HG02852 (cell line): ENCODE results near the gene KRTAP2-3.
"Not testable (repeated sequence)": the region's sequence is repeated elsewhere in the genome, so short reads cannot be mapped to it uniquely, and the experiment has no call there.

ENCODE experiments used
- ATAC-seq: cut with Tn5 transposase; IDR thresholded peaks from one replicate; pipeline ENCODE4 v1.9.1; 2021; ENCODE audit warnings: mild to moderate bottlenecking, moderate library complexity; ENCODE audit not compliant: unreplicated experiment

The KRTAP2-3 gene

GRCh38 chr17:41069031-41069430 lies 9.1 kb upstream of the KRTAP2-3 start:
- ATAC-seq = no peak

GRCh38 chr17:41067281-41067680 lies 7.4 kb upstream of the KRTAP2-3 start:
- ATAC-seq = no peak

- no peak for ATAC-seq
Observed at GRCh38 chr17:41065829-41066624, 6.1 kb upstream of the KRTAP2-3 start, which contains the start of gene KRTAP2-4. Gene KRTAP2-4, minus strand, starts transcription at chr17:41065879. Its CDS starts 34 bp downstream, at chr17:41065845.

- ATAC-seq = not testable (repeated sequence)
Observed at GRCh38 chr17:41065016-41065689, 5.2 kb upstream of the KRTAP2-3 start.

DNA sequence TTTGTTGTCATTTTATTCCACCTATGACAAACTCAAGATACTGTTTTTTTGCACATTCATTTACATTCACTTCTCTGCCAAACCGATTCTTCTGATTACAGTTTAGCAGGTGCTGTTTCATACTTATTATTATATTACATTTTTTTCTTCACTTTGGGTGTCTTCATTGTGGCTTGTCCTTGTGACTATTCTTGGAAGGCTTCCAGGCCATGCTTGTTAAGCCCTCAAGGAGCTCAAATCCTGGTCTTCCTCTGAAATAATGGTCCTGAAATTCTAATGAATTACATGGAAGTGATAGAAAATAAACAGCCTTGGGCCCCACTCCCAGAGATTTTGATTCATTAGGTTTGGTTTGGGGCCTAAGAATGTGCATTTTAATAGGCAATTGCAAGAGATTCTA lies 4.4 kb upstream of the KRTAP2-3 start:
- no peak for ATAC-seq

DNA sequence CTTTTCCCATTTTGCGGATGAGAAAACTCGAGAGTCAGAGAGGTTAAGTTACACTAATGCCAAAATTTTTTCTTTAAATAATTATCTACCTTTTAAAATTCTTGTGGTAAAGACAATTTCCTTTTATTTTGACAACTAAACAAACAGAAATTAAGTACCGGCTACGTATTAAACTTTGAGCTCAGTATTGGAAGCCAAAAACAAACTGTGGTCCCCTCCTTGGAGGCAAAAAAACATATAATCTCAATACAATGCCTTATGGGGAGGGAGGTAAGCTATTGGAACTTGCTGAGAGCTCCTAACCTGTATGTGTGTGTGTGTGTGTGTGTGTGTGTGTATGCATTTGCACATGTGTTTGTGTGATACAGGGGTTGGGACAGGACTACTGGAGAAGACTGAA lies 3.5 kb upstream of the KRTAP2-3 start:
- no peak for ATAC-seq

- no peak for ATAC-seq
Observed at GRCh38 chr17:41061964-41062363, 2.0 kb upstream of the KRTAP2-3 start.

- ATAC-seq = not testable (repeated sequence)
Observed at GRCh38 chr17:41059276-41060051, 450 bp downstream of the KRTAP2-3 start.

GRCh38 chr17:41058741-41059140 lies 1.2 kb downstream of the KRTAP2-3 start:
- ATAC-seq = no peak

DNA sequence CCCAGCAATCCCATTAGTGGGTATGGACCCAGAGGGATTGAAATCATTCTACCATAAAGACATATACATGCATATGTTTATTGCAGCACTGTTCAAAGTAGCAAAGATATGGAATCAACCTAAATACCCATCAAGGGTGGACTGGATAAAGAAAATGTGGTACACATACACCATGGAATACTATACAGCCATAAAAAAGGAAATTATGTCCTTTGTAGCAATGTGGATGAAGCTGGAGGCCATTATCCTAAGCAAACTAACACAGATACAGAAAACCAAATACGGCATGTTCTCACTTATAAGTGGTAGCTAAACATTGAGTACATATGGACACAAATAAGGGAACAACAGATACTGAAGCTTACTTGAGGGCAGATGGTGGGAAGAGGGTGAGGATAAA lies 2.4 kb downstream of the KRTAP2-3 start:
- no peak for ATAC-seq

GRCh38 chr17:41055130-41055529 lies 4.8 kb downstream of the KRTAP2-3 start, which contains the start of gene KRTAP2-2:
Gene KRTAP2-2, minus strand, starts transcription at chr17:41055230. Its CDS starts 19 bp downstream, at chr17:41055211.
- ATAC-seq = not testable (repeated sequence)

GRCh38 chr17:41054556-41054955 lies 5.4 kb downstream of the KRTAP2-3 start:
- not testable (repeated sequence) for ATAC-seq

DNA sequence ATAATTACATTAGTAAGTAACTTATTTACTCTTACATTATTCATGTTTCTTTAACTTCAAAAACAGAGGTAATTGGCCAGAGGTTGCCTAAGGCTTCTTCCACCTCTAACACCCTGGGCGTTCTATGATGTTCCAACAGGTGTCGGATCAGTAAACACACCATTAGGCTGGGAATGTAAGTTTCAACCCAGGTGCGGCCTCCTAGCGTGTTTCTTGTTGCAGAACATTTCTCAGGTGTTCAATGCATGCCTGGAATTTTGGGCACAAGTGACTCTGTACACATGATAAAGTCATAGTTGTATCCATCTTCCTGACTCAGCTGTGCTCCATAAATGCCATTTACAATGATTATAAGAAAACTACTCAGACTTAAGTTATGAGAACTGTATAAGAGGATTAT lies 5.9 kb downstream of the KRTAP2-3 start:
- no peak for ATAC-seq

DNA sequence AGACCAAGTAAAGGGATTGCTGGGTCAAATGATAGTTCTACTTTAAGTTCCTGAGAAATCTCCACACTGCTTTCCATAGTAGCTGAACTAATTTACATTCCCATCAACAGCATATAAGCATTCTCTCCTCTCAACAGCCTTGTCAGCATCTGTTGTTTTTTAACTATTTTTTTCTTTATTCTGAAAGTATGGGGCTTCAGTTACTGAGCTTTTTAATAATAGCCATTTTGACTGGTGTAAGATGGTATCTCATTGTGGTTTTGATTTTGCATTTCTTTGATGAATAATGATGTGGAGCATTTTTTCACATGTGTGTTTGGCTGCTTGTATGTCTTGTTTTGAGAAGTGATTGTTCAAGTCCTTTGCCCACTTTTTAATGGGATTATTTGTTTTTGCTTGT lies 7.3 kb downstream of the KRTAP2-3 start:
- no peak for ATAC-seq

- ATAC-seq = no peak
Observed at GRCh38 chr17:41049110-41049509, 10.8 kb downstream of the KRTAP2-3 start.

- no peak for ATAC-seq
Observed at GRCh38 chr17:41048441-41048840, 11.5 kb downstream of the KRTAP2-3 start.

DNA sequence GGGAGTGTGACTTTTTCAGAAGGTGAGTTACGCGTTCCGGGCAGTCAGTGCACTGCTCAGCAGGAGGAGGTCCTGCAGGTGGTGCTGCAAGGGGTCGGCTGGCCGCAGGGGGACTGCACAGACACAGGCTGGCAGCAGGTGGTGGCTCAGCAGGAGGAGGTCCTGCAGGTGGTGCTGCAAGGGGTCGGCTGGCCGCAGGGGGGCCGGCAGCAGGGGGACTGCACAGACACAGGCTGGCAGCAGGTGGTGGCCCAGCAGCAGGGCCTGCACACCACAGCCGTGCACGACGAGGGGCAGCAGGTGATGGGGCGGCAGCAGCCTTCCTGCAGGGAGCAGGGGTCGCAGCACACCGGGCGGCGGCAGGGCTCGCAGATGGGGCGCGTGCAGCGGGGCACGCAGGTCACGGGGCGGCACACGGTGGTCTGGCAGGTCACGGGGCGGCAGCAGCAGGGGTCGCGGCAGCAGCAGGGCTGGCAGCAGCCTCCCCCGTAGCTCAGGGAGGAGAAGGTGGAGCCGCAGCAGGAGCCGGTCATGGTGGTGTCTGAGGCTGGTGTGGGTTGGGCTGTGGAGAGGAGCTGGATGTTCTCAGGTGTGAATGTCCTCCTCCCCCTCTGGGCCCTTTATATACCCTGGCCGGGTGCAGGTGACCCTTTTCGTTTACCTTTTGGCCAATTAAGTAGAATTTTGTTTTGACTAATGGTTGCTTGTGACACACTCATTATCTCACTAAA lies 13.0 kb downstream of the KRTAP2-3 start, which contains the start of gene KRTAP2-1:
Gene KRTAP2-1, minus strand, starts transcription at position 582 of the 731 bp plus-strand sequence. Its CDS starts 49 bp downstream, at position 533.
- not testable (repeated sequence) for ATAC-seq

DNA sequence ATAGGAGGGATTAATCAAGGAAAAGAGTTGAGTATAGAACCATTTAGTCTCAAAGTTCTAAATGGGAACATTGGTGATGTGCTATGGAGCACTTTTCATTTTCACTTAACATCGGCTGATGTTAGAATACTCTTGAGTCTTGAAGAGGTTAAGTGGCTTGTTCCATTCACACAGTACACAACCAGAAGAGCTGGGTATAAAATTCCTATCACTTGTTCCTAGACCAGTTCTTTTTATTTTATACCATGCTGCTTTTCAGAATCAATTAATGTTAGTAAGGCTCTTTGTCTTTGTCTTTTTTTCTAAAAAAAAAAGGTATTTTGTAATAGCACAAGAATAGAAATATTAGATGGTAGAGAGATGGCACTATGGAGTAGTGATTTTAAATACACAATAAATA lies 17.0 kb downstream of the KRTAP2-3 start:
- ATAC-seq = no peak

DNA sequence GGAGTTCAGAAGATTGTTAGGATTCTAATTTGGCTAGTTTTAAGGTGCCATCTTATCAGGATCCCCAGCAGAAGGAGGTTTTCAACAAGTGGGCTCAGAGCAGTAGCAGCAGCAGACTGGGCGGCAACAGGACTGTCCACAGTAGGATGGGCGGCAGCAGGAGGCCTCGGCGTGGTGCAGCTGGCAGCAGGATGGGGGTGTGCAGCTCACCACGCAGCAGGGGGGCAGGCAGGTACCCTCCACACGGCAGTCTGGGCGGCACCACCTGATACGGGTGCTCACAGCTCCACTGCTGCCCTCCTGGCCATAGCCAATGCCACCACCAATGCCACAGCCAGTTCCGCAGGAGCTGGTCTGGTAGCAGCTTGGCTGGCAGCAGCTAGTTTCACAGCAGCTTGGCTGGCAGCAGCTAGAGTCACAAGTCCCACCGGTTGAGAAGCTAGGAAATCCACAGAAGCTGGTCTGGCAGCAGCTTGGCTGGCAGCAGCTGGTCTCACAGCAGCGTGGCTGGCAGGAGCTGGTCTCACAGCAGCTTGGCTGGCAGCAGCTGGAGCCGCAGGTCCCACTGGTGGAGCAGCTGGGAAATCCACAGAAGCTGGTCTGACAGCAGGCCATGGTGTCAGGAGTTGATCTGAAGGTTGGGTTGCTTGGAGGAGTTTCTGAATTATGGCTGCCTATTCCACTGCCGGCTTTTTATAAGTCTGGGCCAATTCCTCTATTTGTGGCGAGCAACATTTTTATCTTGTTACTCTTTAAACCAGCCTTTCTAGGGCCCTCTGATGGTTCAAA lies 18.9 kb downstream of the KRTAP2-3 start, which contains the start of gene KRTAP1-1:
Gene KRTAP1-1, minus strand, starts transcription at position 668 of the 789 bp plus-strand sequence. Its CDS starts 53 bp downstream, at position 615.
- not testable (repeated sequence) for ATAC-seq
